ENCODE measurements around the gene SQSTM1. TPM values are rescaled to one million over a fixed set of nuclear protein-coding genes. Genes with fewer than 3 reads are reported as not detected.

SQSTM1 gene
- total RNA-seq, 1 experiment from 2014 or later = 105 TPM

DNA sequence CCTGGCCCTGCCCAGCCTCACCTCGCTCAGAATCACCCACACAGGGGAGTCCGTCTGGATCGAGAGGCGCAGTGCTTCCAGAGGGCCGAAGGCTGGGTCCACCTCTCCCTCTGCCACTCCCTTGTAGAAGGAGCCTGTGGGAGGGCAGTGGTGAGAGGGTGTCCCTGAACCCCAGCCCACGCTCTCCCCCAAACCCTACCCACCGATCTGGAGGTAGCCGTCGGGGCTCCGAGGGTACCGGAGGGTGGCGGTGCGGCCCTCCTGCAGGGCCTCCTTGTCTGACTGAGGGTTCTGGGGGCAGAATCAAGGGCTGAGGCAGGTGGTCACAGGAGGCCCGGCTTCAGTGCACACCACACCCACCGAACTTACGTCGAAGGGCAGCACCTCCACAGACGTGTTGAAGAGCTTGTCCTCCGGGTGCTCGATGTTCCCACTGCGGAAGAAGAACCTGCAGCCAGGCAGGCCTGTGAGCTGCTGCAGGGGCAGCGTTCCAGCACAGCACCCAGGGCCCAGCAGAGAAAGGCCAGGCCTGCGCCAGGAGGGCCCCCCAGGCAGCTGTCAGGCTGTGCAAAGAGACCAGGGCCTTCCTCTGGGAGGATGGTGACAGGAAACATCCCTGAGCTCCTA, 22.4 kb upstream of the SQSTM1 start:
- BruUV-seq (replicated peaks) = no TSS peak
- no peak overlapping the region for H3K4me3 ChIP-seq (ENCODE audit: low read depth, low read length, poor library complexity, severe bottlenecking)
- TF ChIP-seq CTCF (conservative IDR thresholded peaks at IDR 0.05; ENCODE audit: low read depth, low read length) (no peak), EZH2 (IDR thresholded peaks at IDR 0.05; ENCODE audit: borderline replicate concordance, low read depth, low read length, poor library complexity, severe bottlenecking) (no peak)
- H3K27ac ChIP-seq (ENCODE audit: low read depth, low read length, poor library complexity, severe bottlenecking) = no peak overlapping the region
- ChIA-PET POLR2A (ENCODE audit: low non-redundant PET) (no interaction called here), CTCF (no interaction called here)
- H3K4me1 ChIP-seq (ENCODE audit: insufficient read depth, low read length, poor library complexity, severe bottlenecking) = peaks cover 7% of the 10 kb centered on the region
- peaks cover 11% of the 10 kb centered on the region for H3K36me3 ChIP-seq (ENCODE audit: insufficient read depth, low read length, poor library complexity, severe bottlenecking)
- DNase-seq (ENCODE audit: low spot score) = no peak
- intact Hi-C loops (cut with micrococcal nuclease; ENCODE audit: unreplicated experiment) = no loop called here
- H3K27me3 ChIP-seq (replicated peaks; ENCODE audit: insufficient read depth, low read depth, low read length, poor library complexity) = no peaks in the 10 kb centered on the region
- no peaks in the 10 kb centered on the region for H3K9me3 ChIP-seq (ENCODE audit: low read depth, low read length, poor library complexity, severe bottlenecking)

DNA sequence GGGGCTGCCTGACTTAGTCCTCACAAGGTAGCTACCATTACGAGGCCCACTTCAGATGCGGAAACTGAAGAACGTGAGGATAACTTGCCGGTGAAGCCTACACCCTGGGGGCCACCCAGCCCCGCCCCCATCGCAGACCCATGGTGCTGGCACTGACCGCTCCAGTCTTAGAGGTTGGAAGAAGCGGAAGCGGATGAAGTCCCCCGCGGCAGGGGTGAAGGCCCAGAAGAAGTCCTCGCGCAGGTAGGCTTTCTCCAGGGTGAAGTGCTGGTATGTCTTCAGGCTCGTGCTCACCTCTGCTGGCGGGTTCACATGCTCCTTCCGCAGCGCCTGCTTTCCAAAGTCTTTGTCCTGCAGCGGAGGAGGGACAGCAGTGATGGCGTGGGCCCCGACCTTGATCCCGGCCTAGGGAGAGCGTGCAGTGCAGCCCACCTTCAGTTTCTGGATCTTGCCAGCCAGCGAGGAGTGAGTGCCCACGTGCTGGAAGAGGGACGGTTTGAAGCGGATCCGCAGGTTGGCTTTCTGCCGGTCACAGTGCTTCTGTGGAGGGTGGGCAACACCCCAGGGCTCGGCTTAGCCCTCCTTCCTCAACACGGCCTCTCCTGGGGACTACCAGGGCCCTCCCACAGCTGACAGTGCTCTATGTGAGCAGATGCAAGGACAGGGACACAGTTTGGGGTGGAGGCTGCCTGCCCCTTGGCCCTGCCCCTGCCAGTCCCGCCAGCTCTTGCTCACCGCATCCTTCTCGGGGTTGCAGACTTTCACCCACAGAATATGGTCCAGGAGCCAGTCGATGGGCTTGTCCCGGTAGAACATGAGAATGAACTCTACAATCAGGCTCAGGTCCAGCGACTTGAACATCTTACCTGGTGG, 21.7 kb upstream of the SQSTM1 start:
- peaks cover 13% of the 10 kb centered on the region for H3K4me1 ChIP-seq (ENCODE audit: insufficient read depth, low read length, poor library complexity, severe bottlenecking)
- DNase-seq (ENCODE audit: low spot score) = no peak
- no peak for TF ChIP-seq EZH2 (IDR thresholded peaks at IDR 0.05; ENCODE audit: borderline replicate concordance, low read depth, low read length, poor library complexity, severe bottlenecking)
- TF ChIP-seq CTCF (conservative IDR thresholded peaks at IDR 0.05; ENCODE audit: low read depth, low read length) = no peak
- BruUV-seq (replicated peaks) = no TSS peak
- peaks cover 11% of the 10 kb centered on the region for H3K36me3 ChIP-seq (ENCODE audit: insufficient read depth, low read length, poor library complexity, severe bottlenecking)
- ChIA-PET POLR2A (ENCODE audit: low non-redundant PET) (no interaction called here), CTCF (no interaction called here)
- H3K4me3 ChIP-seq (ENCODE audit: low read depth, low read length, poor library complexity, severe bottlenecking) = no peak overlapping the region
- no peaks in the 10 kb centered on the region for H3K27me3 ChIP-seq (replicated peaks; ENCODE audit: insufficient read depth, low read depth, low read length, poor library complexity)
- intact Hi-C loops (cut with micrococcal nuclease; ENCODE audit: unreplicated experiment) = no loop called here
- H3K27ac ChIP-seq (ENCODE audit: low read depth, low read length, poor library complexity, severe bottlenecking) = no peak overlapping the region
- H3K9me3 ChIP-seq (ENCODE audit: low read depth, low read length, poor library complexity, severe bottlenecking) = no peaks in the 10 kb centered on the region

GRCh38 chr5:179799644-179799973, 21.1 kb upstream of the SQSTM1 start:
- Histone ChIP-seq H3K4me1 (ENCODE audit: insufficient read depth, low read length, poor library complexity, severe bottlenecking) (peaks cover 19% of the 10 kb centered on the region), H3K27me3 (replicated peaks; ENCODE audit: insufficient read depth, low read depth, low read length, poor library complexity) (no peaks in the 10 kb centered on the region), H3K4me3 (ENCODE audit: low read depth, low read length, poor library complexity, severe bottlenecking) (no peak overlapping the region), H3K27ac (ENCODE audit: low read depth, low read length, poor library complexity, severe bottlenecking) (no peak overlapping the region), H3K36me3 (ENCODE audit: insufficient read depth, low read length, poor library complexity, severe bottlenecking) (peaks cover 11% of the 10 kb centered on the region), H3K9me3 (ENCODE audit: low read depth, low read length, poor library complexity, severe bottlenecking) (no peaks in the 10 kb centered on the region)
- intact Hi-C loops (cut with micrococcal nuclease; ENCODE audit: unreplicated experiment) = no loop called here
- TF ChIP-seq CTCF (conservative IDR thresholded peaks at IDR 0.05; ENCODE audit: low read depth, low read length) (no peak), EZH2 (IDR thresholded peaks at IDR 0.05; ENCODE audit: borderline replicate concordance, low read depth, low read length, poor library complexity, severe bottlenecking) (no peak)
- BruUV-seq (replicated peaks) = no TSS peak
- ChIA-PET POLR2A (ENCODE audit: low non-redundant PET) (no interaction called here), CTCF (no interaction called here)
- DNase-seq (ENCODE audit: low spot score) = no peak

Measured in A673 (cell line).